Loucy (cell line): ENCODE results near the gene RAB30.
A peak's percentile ranks its signal among the peaks of the same experiment; 100 is the strongest.
"Not testable (repeated sequence)": the region's sequence is repeated elsewhere in the genome, so short reads cannot be mapped to it uniquely, and the experiment has no call there.

Experiments
- H2AFZ ChIP-seq: fragments of 200-600 bp; sonication (generic); 2 replicates; pipeline ENCODE4 v1.6.0; 2016; ENCODE audit warnings: antibody characterized with exemption, mild to moderate bottlenecking, low read length, moderate library complexity
- H3F3A ChIP-seq: fragments of 200-600 bp; 2 replicates; pipeline ENCODE4 v1.6.0; 2016; ENCODE audit warnings: antibody characterized with exemption, low read depth, mild to moderate bottlenecking
- H3K27me3 ChIP-seq: fragments of 200-600 bp; sonication (generic); 2 replicates; pipeline ENCODE4 v1.6.1; 2014; ENCODE audit warnings: low read length, mild to moderate bottlenecking; ENCODE audit not compliant: insufficient read depth, poor library complexity, severe bottlenecking
- H3K36me3 ChIP-seq: fragments of 200-600 bp; sonication (generic); 2 replicates; pipeline ENCODE4 v1.6.1; 2016; ENCODE audit warnings: low read length; ENCODE audit not compliant: insufficient read depth
- H3K4me1 ChIP-seq: fragments of 200-600 bp; sonication (generic); 2 replicates; pipeline ENCODE4 v1.5.1; 2014; ENCODE audit warnings: low read length, mild to moderate bottlenecking; ENCODE audit not compliant: insufficient read depth, poor library complexity, severe bottlenecking
- H3K4me2 ChIP-seq: fragments of 200-600 bp; sonication (generic); 2 replicates; pipeline ENCODE4 v1.6.0; 2014; ENCODE audit warnings: antibody characterized with exemption, low read length, low read depth, mild to moderate bottlenecking; ENCODE audit not compliant: poor library complexity, severe bottlenecking
- H3K4me3 ChIP-seq: fragments of 200-600 bp; sonication (generic); 2 replicates; pipeline ENCODE4 v1.5.1; 2014; ENCODE audit warnings: low read length, mild to moderate bottlenecking, mixed read lengths; ENCODE audit not compliant: poor library complexity, severe bottlenecking
- H3K79me2 ChIP-seq: fragments of 200-600 bp; sonication (generic); 2 replicates; pipeline ENCODE4 v1.6.1; 2014; ENCODE audit warnings: low read length; ENCODE audit not compliant: insufficient read depth
- H3K9ac ChIP-seq: fragments of 200-600 bp; sonication (generic); 2 replicates; pipeline ENCODE4 v1.6.0; 2014; ENCODE audit warnings: mild to moderate bottlenecking, low read depth, low read length, moderate library complexity; ENCODE audit not compliant: poor library complexity, severe bottlenecking
- H3K9me2 ChIP-seq: fragments of 200-600 bp; sonication (generic); replicated peaks from 2 replicates; pipeline ENCODE4 v1.6.1; 2016; ENCODE audit warnings: low read depth, low read length, mixed read lengths
- H3K9me3 ChIP-seq: fragments of 200-600 bp; sonication (generic); 2 replicates; pipeline ENCODE4 v1.6.1; 2014; ENCODE audit warnings: mild to moderate bottlenecking, antibody characterized with exemption, low read length, low read depth; ENCODE audit not compliant: insufficient read depth
- H4K20me1 ChIP-seq: fragments of 200-600 bp; sonication (generic); 2 replicates; pipeline ENCODE4 v1.6.0; 2014; ENCODE audit warnings: antibody characterized with exemption, low read length, mild to moderate bottlenecking; ENCODE audit not compliant: insufficient read depth, poor library complexity, severe bottlenecking
- EZH2phosphoT487 ChIP-seq: fragments of 200-600 bp; IDR thresholded peaks from 2 replicates; pipeline ENCODE4 v1.6.1; 2018; ENCODE audit warnings: antibody characterized with exemption, mild to moderate bottlenecking, moderate library complexity, borderline replicate concordance
- TF ChIP-seq, protein P1 (sequence below): fragments of 200-600 bp; sonication (generic); conservative IDR thresholded peaks from 2 replicates; pipeline ENCODE4 v1.5.1; 2014; ENCODE audit warnings: mild to moderate bottlenecking, antibody characterized with exemption, low read length

RAB30 gene

DNA sequence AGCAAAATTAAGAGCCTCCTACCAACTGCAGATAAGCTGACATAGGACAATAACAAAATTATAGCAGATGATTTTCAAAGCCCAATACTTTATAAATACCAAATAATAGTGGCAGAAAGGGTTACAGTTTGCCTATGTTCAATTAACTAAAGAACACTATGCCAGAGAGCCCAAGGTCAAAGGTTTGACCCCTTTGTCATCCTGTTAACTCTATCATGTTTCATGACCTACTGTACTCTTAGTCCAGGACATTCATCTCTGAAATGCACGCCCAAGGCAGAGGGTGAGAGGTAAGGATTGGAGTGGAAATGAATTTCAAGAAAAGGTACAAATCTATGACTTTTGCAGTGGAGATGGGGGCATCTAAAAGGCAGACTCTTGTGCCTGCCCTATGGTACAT is 99.6 kb downstream of the RAB30 start:
- Histone ChIP-seq H3K4me2 (peak overlapping the region; percentile 70), H3K9ac (peak overlapping the region; percentile 42), H3K36me3 (no peaks in the 10 kb centered on the region), H3K9me3 (no peaks in the 10 kb centered on the region; the same call in 1 of the 2 replicates), H3K4me3 (peak overlapping the region; percentile 68), H3K79me2 (no peaks in the 10 kb centered on the region), H2AFZ (no peak overlapping the region), H4K20me1 (no peaks in the 10 kb centered on the region), H3K27me3 (no peaks in the 10 kb centered on the region), H3K9me2 (no peaks in the 10 kb centered on the region), H3K4me1 (peaks cover 33% of the 10 kb centered on the region), H3F3A (peaks cover 5% of the 10 kb centered on the region; the same call in 1 of the 2 replicates)
- TF ChIP-seq, protein P1, sequence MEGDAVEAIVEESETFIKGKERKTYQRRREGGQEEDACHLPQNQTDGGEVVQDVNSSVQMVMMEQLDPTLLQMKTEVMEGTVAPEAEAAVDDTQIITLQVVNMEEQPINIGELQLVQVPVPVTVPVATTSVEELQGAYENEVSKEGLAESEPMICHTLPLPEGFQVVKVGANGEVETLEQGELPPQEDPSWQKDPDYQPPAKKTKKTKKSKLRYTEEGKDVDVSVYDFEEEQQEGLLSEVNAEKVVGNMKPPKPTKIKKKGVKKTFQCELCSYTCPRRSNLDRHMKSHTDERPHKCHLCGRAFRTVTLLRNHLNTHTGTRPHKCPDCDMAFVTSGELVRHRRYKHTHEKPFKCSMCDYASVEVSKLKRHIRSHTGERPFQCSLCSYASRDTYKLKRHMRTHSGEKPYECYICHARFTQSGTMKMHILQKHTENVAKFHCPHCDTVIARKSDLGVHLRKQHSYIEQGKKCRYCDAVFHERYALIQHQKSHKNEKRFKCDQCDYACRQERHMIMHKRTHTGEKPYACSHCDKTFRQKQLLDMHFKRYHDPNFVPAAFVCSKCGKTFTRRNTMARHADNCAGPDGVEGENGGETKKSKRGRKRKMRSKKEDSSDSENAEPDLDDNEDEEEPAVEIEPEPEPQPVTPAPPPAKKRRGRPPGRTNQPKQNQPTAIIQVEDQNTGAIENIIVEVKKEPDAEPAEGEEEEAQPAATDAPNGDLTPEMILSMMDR: no peak
- no peak for TF ChIP-seq EZH2phosphoT487

DNA sequence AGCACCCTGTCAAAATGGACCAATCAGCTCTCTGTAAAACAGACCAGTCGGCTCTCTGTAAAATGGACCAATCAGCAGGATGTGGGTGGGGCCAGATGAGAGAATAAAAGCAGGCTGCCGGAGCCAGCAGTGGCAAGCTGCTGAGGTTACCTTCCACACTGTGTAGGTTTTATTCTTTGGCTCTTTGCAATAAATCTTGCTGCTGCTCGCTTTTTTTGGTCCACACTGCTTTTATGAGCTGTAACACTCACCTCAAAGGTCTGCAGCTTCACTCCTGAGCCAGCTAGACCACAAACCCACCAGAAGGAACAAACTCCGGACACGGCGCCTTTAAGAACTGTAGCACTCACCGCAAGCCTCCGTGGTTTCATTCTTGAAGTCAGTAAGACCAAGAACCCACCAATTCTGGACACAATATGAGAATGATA is 100.2 kb downstream of the RAB30 start:
- Histone ChIP-seq H3K4me3 (peak overlapping the region; percentile 68), H3K9ac (peak overlapping the region; percentile 42), H3K4me2 (peak overlapping the region; percentile 70), H3K4me1 (peaks cover 28% of the 10 kb centered on the region)
- H3K9me3 ChIP-seq, H3K27me3 ChIP-seq, H3K36me3 ChIP-seq, H3K9me2 ChIP-seq, H3K79me2 ChIP-seq, H3F3A ChIP-seq, H2AFZ ChIP-seq, H4K20me1 ChIP-seq: not testable (repeated sequence)

- not testable (repeated sequence) for H3K27me3 ChIP-seq, H4K20me1 ChIP-seq, H3K9me3 ChIP-seq, H3K36me3 ChIP-seq, H2AFZ ChIP-seq, H3K9ac ChIP-seq, H3K9me2 ChIP-seq, H3F3A ChIP-seq, H3K79me2 ChIP-seq
- Histone ChIP-seq H3K4me1 (peaks cover 20% of the 10 kb centered on the region), H3K4me3 (peak overlapping the region; percentile 68), H3K4me2 (peak overlapping the region; percentile 70)
Observed at GRCh38 chr11:82970507-82971083, 101.1 kb downstream of the RAB30 start.

DNA sequence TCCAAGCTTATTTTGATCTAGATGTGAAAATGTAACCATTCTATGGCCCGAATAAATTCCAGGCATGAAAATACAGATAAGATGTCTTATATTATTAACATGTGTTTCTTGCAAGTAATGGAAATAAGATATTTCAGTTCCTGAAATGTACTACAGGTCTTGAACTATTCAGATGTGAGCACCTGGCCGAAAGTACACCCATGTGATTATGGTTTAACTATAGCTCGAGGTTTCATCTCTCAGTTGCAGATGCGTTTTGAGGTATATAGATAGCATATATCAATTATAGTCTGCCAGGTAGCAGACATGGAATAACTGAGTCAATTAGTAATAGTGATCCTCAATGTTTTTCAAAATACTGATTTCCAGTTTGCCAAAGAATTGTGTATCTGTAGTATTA is 101.9 kb downstream of the RAB30 start:
- no peak overlapping the region for H3K4me3 ChIP-seq
- no peak overlapping the region for H3K4me2 ChIP-seq
- H3K9me3 ChIP-seq: no peaks in the 10 kb centered on the region; the same call in 1 of the 2 replicates
- no peaks in the 10 kb centered on the region for H3K36me3 ChIP-seq
- no peak overlapping the region for H2AFZ ChIP-seq
- no peaks in the 10 kb centered on the region for H3K79me2 ChIP-seq
- no peaks in the 10 kb centered on the region for H3K9me2 ChIP-seq
- H3F3A ChIP-seq: peaks cover 5% of the 10 kb centered on the region; the same call in 1 of the 2 replicates
- H3K4me1 ChIP-seq: peaks cover 17% of the 10 kb centered on the region
- H3K27me3 ChIP-seq: no peaks in the 10 kb centered on the region
- H3K9ac ChIP-seq: no peak overlapping the region
- no peak for TF ChIP-seq EZH2phosphoT487
- TF ChIP-seq, protein P1: no peak
- no peaks in the 10 kb centered on the region for H4K20me1 ChIP-seq
